Activated T-helper 1 cell treated with anti-CD3 and anti-CD28 coated beads, Interleukin-12 subunit alpha, Interleukin-12 subunit beta, Interleukin-2, Interleukin-4 antibody, amounts not matched to agents 30 ng/mL and 10 ng/mL and 1 ng/mL, durations not matched to agents 14 hours and 24 hours and 36 hours (primary cell): ENCODE results near the gene C2CD2L. TPM values are rescaled to one million over a fixed set of nuclear protein-coding genes. Genes with fewer than 3 reads are reported as not detected.
"Not testable (repeated sequence)": the region's sequence is repeated elsewhere in the genome, so short reads cannot be mapped to it uniquely, and the experiment has no call there.

Experiments
- DNase-seq: peaks from one replicate; pipeline ENCODE4 v3.0.0; 2021; ENCODE audit warnings: low spot score
- H3K27ac Mint-ChIP-seq: one replicate; pipeline ENCODE4 v1.8.0; 2021; ENCODE audit warnings: mild to moderate bottlenecking, mixed read lengths
- H3K27me3 Mint-ChIP-seq: one replicate; pipeline ENCODE4 v1.8.0; 2022; ENCODE audit warnings: mild to moderate bottlenecking, moderate library complexity, mixed read lengths; ENCODE audit not compliant: insufficient read depth
- H3K36me3 Mint-ChIP-seq: one replicate; pipeline ENCODE4 v1.8.0; 2021; ENCODE audit warnings: low read depth, mixed read lengths
- H3K4me1 Mint-ChIP-seq: one replicate; pipeline ENCODE4 v1.8.0; 2021; ENCODE audit warnings: low read depth, mixed read lengths
- H3K4me3 Mint-ChIP-seq: one replicate; pipeline ENCODE4 v1.8.0; 2021; ENCODE audit warnings: mild to moderate bottlenecking, moderate library complexity, mixed read lengths
- H3K9me3 Mint-ChIP-seq: one replicate; pipeline ENCODE4 v1.8.0; 2021; ENCODE audit warnings: mixed read lengths
- intact Hi-C: fragments of 100-400 bp; cut with micrococcal nuclease; formaldehyde crosslinking; loops from one replicate; pipeline ENCODE4 v1.15.1; 2024
- total RNA-seq: library from RNA; stranded (reverse); gene quantifications from 2 replicates; pipeline ENCODE4 v1.2.3, GENCODE V29; 2022

The C2CD2L gene
- total RNA-seq, 1 donor from 2014 or later = 38.2 TPM

DNA sequence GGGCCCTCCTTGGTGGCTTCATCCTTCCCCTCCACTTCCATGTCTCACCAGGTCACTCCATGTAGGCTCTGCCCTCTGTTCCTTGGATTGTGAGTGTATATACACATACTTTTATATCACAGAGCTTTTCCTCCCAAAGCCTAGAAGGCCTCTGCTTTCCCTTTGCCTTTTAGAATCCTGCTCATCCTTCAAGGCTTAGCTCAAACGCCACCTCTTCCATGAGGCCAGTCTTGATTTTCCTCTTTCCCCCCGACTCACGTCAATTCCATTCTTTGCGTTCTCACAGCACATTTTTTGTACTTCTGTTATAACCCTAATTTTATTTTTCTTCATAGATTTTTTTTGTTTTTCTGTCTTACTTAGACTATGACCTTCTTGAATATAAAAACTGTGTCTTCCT, 45.5 kb downstream of the C2CD2L start:
- H3K27me3 Mint-ChIP-seq = peaks cover 48% of the 10 kb centered on the region

DNA sequence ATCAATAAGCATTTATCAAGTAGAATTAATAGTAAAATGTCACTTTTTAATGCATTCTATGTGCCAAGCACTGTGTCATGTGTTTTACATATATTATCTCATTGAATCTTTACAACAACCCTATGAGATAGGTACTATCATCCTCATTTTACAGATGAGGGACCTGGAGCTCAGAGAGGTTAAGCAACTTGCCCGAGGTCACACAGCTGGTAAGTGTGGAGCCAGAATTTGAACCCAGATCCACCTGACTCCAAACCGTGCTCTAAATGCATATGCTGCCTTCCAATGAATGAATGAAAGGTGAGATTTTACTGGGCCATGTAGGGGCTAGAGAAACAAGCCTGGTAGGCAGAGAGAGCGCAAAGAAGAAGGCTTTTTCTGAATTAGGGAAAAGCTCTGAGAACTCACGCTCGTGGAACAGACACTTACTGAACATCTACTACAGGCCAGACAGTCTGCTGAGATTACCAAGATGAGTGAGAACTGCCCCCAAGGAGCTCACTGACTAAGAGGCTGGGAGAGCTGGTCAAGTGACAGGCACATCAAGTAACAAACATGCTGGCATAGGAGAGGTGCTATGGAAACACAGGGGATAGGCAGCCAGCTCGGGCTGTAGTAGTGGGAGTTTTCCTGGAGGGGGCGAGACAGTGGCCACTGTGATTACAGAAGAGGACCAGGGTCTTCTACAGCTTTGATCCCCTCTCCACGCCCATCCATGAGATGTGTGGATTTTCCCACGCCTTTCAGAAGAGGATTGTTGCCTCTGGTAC, 46.1 kb downstream of the C2CD2L start:
- H3K9me3 Mint-ChIP-seq = no peaks in the 10 kb centered on the region
- peaks cover 41% of the 10 kb centered on the region for H3K27me3 Mint-ChIP-seq
- DNase-seq = no peak
- no peak overlapping the region for H3K27ac Mint-ChIP-seq
- intact Hi-C loops = no loop called here
- no peaks in the 10 kb centered on the region for H3K36me3 Mint-ChIP-seq
- H3K4me3 Mint-ChIP-seq = no peak overlapping the region
- H3K4me1 Mint-ChIP-seq = peaks cover 2% of the 10 kb centered on the region

More for the DNA sequence above, 45.5 kb downstream of the C2CD2L start:
- DNase-seq = no peak
- Mint-ChIP-seq H3K27ac (no peak overlapping the region), H3K4me3 (no peak overlapping the region), H3K9me3 (no peaks in the 10 kb centered on the region), H3K4me1 (peaks cover 8% of the 10 kb centered on the region), H3K36me3 (no peaks in the 10 kb centered on the region)
- intact Hi-C loops = no loop called here

DNA sequence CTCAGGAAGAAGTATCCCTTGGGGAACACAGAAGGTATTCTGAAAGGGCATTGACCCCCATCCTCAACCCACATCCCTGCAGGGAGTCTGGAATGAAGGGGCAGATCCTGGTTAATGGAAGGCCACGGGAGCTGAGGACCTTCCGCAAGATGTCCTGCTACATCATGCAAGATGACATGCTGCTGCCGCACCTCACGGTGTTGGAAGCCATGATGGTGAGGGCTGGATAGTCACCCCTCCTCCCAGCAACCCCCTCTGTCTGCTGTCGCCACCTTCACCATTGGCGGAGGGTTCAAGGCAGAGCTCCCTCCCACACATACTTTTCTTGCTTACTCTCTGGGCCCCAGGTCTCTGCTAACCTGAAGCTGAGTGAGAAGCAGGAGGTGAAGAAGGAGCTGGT, 47.0 kb downstream of the C2CD2L start:
- H3K4me1 Mint-ChIP-seq = no peaks in the 10 kb centered on the region
- intact Hi-C loops = no loop called here
- no peaks in the 10 kb centered on the region for H3K36me3 Mint-ChIP-seq
- DNase-seq = no peak
- H3K27me3 Mint-ChIP-seq = peaks cover 41% of the 10 kb centered on the region
- no peak overlapping the region for H3K27ac Mint-ChIP-seq
- H3K9me3 Mint-ChIP-seq = no peaks in the 10 kb centered on the region
- H3K4me3 Mint-ChIP-seq = no peak overlapping the region

DNA sequence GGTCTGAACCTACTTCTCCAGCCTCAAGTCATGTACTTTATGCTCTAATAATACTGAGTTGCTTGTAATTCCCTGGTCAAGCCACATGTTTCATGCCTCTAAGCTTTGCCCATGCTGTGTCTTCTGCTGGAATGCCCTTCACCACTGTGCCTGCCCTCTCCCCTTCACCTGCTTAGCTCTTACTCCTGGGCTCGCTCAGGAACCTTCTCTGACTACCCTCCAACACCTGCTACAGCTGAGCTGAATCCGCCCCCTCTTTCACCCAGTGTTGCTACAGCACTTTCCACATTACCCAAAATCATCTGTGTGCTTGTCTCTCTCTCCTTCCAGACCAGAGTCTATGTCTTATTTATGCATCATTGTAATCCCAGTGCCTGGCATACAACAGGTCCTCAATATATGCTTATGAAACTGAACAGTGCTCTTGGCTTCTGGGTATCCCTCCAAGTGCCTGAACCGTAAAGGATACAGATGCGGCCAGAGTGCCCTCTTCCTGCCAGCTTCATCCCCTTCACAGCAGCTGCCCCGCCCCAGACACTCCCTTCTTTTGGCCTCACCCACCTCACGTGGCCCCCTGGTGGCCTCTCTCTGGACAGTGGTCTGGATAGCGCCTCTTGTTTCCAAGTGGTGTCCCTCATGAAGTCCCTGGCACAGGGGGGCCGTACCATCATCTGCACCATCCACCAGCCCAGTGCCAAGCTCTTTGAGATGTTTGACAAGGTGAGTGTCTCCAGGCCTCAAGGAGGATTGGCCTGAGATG, 48.8 kb downstream of the C2CD2L start:
- Mint-ChIP-seq H3K9me3 (no peaks in the 10 kb centered on the region), H3K27me3 (peaks cover 27% of the 10 kb centered on the region), H3K4me1 (no peaks in the 10 kb centered on the region), H3K4me3 (no peak overlapping the region), H3K27ac (no peak overlapping the region), H3K36me3 (no peaks in the 10 kb centered on the region)
- intact Hi-C loops = no loop called here
- DNase-seq = no peak

DNA sequence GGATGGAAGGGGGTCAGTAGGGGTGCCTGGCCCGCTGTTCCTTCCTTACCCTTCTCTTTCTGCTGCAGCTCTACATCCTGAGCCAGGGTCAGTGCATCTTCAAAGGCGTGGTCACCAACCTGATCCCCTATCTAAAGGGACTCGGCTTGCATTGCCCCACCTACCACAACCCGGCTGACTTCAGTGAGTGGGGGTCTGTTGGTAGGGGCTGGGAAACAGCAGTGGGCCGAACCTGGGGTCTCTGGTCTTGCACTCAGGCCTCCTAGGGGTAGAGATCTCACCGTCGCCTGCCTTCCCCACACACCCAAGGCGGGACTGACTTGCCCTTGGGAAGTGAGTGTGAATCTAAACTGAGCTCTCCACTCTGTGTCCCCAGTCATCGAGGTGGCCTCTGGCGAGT, 49.4 kb downstream of the C2CD2L start:
- Mint-ChIP-seq H3K36me3 (no peaks in the 10 kb centered on the region), H3K27ac (no peak overlapping the region), H3K27me3 (peaks cover 21% of the 10 kb centered on the region), H3K4me3 (no peak overlapping the region), H3K4me1 (no peaks in the 10 kb centered on the region), H3K9me3 (no peaks in the 10 kb centered on the region)
- DNase-seq = no peak
- intact Hi-C loops = no loop called here

DNA sequence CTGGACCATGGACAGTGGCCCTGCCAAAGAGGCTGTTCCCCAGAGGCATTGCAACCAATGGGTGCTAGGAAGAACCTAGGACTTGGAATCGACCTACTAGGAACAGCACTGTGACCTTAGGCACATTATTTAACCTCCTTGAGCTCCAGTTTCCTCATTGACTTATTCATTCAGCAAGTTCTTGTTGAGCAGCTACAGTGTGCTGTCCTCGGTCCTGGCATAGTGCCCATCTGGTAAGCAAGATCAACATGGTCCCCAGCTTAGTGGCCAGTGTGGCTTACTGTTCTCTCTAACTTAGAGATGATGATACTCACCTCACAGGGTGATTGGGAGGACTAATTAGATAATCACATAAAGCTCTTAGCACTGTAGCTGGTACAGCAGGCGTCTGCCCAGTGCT, 49.9 kb downstream of the C2CD2L start:
- no peaks in the 10 kb centered on the region for H3K9me3 Mint-ChIP-seq
- H3K27me3 Mint-ChIP-seq = peaks cover 18% of the 10 kb centered on the region
- no peaks in the 10 kb centered on the region for H3K36me3 Mint-ChIP-seq
- no peak overlapping the region for H3K27ac Mint-ChIP-seq
- no peaks in the 10 kb centered on the region for H3K4me1 Mint-ChIP-seq
- no peak for DNase-seq
- intact Hi-C loops = no loop called here
- H3K4me3 Mint-ChIP-seq = no peak overlapping the region

DNA sequence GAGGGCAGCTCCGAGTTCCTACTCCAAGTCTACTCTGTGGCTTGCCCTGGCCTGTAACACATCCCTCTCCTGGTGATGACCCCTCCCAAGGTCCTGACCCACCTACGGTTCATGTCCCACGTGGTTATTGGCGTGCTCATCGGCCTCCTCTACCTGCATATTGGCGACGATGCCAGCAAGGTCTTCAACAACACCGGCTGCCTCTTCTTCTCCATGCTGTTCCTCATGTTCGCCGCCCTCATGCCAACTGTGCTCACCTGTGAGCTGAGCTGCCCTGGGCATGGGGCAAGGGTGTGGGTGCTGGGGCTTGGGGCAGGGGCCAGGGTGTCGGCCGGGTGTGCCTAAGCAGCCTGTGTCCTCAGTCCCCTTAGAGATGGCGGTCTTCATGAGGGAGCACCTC, 51.3 kb downstream of the C2CD2L start:
- Mint-ChIP-seq H3K27ac (no peak overlapping the region), H3K4me3 (no peak overlapping the region), H3K36me3 (no peaks in the 10 kb centered on the region), H3K4me1 (no peaks in the 10 kb centered on the region), H3K9me3 (no peaks in the 10 kb centered on the region), H3K27me3 (peaks cover 10% of the 10 kb centered on the region)
- intact Hi-C loops = no loop called here
- no peak for DNase-seq

DNA sequence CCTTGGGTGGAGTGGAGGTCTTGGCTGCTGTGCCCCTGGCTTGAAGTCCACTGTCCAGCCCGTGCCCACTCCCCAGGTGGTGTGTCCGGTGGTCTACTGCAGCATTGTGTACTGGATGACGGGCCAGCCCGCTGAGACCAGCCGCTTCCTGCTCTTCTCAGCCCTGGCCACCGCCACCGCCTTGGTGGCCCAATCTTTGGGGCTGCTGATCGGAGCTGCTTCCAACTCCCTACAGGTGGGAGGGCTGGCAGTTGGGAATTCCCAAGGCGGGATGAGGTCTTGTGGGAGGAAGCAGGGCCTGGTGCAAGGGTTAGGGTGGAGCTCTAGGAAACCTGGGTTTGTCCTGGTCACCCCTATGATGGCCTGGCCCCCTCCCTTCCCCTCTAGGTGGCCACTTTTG, 53.0 kb downstream of the C2CD2L start:
- Mint-ChIP-seq H3K4me3 (no peak overlapping the region), H3K9me3 (no peaks in the 10 kb centered on the region), H3K27me3 (peaks cover 7% of the 10 kb centered on the region), H3K27ac (no peak overlapping the region), H3K4me1 (no peaks in the 10 kb centered on the region), H3K36me3 (no peaks in the 10 kb centered on the region)
- intact Hi-C loops = no loop called here
- no peak for DNase-seq

DNA sequence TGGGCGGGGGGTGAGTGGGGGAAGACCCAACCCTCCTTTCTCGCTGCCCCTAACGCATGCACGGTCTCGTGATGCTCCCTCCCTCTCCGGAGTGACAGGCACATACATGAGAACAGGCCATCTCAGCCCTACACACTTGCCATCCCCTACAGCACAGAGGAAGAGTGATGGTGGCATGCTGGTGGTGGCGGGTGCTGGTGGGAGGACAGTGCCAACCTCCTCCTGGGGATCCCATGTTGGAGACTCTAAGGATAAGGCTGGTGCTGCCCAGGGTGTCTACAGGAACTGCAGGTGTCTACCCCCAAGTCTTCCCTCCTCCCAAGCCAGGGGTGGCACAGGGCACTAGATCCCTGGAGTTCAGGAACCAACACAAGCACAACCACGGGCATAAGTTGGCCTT, 54.7 kb downstream of the C2CD2L start:
- Mint-ChIP-seq H3K27me3 (peaks cover 8% of the 10 kb centered on the region), H3K4me3 (no peak overlapping the region), H3K4me1 (no peaks in the 10 kb centered on the region), H3K36me3 (no peaks in the 10 kb centered on the region), H3K27ac (no peak overlapping the region), H3K9me3 (no peaks in the 10 kb centered on the region)
- intact Hi-C loops = no loop called here
- no peak for DNase-seq

DNA sequence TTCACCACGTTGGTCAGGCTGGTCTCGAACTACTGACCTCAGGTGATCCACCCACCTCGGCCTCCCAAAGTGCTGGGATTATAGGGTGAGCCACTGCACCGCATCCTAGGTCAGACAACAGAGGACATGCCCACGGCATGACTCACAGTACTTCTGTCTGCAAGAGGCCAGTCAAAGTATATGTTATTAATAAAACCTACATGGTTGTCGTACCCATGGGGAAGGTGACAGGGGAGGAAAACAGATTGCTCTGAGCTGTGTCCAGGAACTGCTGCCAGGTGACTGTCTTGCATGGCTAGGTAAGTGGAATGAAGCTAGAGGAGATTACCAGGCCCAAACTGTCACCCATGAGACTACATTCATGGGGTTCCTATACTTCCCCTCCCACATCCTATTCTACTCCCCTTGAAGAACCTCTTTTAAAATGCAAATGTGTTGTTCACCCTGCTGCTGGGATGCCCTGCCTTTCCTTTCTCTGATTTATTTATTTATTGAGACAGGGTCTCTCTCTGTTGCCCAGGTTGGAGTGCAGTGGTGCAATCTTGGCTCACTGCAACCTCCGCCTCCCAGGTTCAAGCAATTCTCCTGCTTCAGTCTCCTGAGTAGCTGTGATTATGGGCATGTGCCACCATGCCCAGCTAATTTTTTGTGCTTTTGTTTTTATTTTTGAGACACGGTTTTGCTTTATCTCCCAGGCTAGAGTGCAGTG, 59.4 kb downstream of the C2CD2L start:
- no peak for DNase-seq
- Mint-ChIP-seq H3K27ac (no peak overlapping the region), H3K27me3 (peaks cover 4% of the 10 kb centered on the region), H3K4me3 (no peak overlapping the region), H3K4me1 (peaks cover 15% of the 10 kb centered on the region), H3K36me3 (no peaks in the 10 kb centered on the region), H3K9me3 (no peaks in the 10 kb centered on the region)
- intact Hi-C loops = no loop called here

DNA sequence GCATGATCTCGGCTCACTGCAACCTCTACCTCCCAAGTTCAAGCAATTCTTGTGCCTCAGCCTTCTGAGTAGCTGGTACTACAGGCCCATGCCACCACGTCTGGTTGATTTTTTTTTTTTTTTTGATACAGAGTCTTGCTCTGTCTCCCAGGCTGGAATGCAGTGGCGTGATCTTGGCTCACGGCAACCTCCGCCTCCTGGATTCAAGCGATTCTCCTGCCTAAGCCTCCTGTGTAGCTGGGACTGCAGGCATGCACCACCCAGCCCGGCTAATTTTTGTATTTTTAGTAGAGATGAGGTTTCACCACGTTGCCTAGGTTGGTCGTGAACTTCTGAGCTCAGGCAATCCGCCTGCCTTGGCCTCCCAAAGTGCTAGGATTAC, 59.9 kb downstream of the C2CD2L start:
- H3K27me3 Mint-ChIP-seq, H3K27ac Mint-ChIP-seq, H3K9me3 Mint-ChIP-seq, intact Hi-C loops, DNase-seq, H3K36me3 Mint-ChIP-seq, H3K4me3 Mint-ChIP-seq: not testable (repeated sequence)
- H3K4me1 Mint-ChIP-seq = peaks cover 18% of the 10 kb centered on the region

DNA sequence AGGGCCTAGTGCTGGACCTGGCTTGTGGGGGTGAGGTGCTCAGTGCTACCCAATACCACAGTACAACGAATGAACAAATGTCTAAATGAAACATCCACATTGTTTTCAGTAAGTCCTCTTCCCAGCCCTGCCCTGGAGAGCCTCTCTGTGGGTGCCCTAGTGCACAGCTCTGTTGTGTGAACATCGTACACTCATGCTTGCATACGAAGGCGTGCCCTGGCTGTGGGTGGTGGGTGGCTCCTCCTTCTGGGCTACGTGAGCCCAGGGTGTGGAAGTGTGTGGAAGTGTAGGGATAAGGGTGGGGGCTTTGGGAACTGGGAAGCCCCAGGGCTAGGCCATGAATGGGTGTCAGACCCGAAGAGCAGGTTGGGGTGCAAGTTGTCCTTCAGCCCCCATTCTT, 60.8 kb downstream of the C2CD2L start:
- DNase-seq = no peak
- no peaks in the 10 kb centered on the region for H3K9me3 Mint-ChIP-seq
- peaks cover 24% of the 10 kb centered on the region for H3K4me1 Mint-ChIP-seq
- peak overlapping the region; percentile 70 for H3K27ac Mint-ChIP-seq
- intact Hi-C loops = loop anchor here (1.0 to 2.0 kb wide), 9 partner anchors 29 to 153 kb away; partner anchors contain the start of genes C2CD2L, CBL and HINFP
- H3K27me3 Mint-ChIP-seq = peaks cover 4% of the 10 kb centered on the region
- peak overlapping the region; percentile 78 for H3K4me3 Mint-ChIP-seq
- no peaks in the 10 kb centered on the region for H3K36me3 Mint-ChIP-seq
